Stimulated activated CD4-positive, alpha-beta T cell treated with anti-CD3 and anti-CD28 coated beads, TNF-alpha, amount 100 ng/mL, for 48 hours (primary cell): ENCODE data around the gene PTPN14.
"Not testable (repeated sequence)": the region's sequence is repeated elsewhere in the genome, so short reads cannot be mapped to it uniquely, and the experiment has no call there.

ENCODE experiments used
- DNase-seq, 3 donors: peaks; one replicate each; pipeline ENCODE4 v3.0.0-alpha.2; 2020; ENCODE audit warnings: low read depth in 3 of 3

The PTPN14 gene

DNA sequence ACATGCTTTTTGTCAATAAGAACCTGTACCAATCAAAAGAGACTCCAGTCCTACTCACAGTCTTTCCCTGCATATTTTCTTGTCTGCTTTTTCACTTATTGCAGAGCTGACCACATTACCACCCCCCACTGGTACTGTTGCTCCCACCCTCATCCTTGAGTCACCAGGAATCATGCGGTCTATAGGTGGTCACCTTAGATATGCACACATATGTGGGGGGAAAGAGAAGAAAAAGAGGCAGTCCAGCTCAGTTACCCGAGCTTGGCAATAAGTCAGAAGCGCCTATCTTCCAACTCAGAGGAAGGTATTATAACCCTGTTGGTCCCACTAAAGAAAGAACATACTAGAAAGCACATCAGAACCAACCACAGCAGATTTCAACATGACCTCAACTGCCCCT, 151.3 kb downstream of the PTPN14 start:
- no peak for DNase-seq

DNA sequence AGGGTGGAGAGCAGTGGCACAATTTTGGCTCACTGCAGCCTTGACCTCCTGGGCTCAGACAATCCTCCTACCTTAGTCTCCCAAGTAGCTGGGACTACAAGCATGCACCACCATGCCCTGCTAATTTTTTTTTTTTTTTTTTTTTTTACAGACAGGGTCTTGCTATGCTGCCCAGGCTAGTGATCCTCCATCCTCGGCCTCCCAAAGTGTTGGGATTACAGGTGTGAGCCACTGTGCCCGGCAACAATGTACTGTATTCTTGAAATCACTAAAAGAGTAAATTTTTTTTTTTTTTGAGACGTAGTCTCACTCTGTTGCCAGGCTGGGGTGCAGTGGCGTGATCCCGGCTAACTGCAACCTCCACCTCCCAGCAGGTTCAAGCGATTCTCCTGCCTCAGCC, 152.9 kb downstream of the PTPN14 start:
- no peak for DNase-seq

DNA sequence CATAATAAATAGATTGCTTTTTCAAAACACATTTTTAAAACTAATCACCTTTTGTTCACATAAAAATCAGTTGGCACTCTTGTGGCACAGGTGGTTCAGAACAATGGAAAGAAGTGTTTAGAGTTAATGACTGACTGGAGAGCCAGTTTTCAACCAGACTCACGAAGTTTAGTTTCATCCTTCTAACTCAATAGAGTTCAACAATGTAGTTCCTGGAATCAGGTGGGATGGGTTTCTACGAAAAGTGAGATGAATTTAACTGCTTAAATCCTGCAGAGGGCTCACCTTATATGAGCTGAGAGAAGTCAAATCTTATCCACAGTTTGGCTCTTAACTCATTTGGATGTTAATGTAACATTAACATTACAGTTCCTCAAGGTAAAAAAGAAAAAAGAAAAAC, 153.9 kb downstream of the PTPN14 start:
- no peak for DNase-seq

DNA sequence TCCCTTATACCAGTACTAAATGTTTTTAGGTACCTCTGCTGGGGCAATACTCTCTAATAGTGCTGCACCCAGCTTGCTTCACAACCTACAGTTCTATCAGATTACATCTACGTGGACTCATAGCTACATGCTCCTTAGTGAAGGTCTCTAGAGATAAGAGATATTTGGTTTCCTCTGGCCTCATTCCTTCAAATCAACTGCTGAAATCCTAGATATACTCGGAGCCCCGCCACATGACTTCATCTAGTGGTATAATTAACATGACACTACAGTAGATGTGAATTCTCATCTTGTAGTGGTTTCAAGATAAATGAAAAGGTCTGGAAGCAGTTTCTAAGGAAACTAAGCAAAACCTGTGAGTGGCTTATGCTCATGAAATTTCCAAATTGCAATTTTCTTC, 155.1 kb downstream of the PTPN14 start:
- DNase-seq: no peak

DNA sequence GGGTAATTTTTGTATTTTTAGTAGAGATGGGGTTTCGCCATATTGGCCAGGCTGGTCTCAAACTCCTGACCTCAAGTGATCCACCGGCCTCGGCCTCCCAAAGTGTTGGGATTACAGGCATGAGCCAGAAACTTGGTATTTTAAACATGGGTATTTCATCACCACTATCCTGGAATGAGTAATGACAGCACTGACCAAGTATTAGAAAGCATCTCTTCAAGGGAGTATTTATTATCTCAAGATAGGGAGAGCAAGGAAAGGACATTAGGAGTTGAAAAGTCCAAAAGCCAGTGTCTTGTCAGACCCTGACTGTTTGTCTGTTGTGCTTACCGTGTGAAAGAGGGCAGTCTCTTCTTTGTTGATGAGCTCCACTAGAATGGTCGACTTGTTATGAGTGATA, 156.8 kb downstream of the PTPN14 start:
- DNase-seq: not testable (repeated sequence)

DNA sequence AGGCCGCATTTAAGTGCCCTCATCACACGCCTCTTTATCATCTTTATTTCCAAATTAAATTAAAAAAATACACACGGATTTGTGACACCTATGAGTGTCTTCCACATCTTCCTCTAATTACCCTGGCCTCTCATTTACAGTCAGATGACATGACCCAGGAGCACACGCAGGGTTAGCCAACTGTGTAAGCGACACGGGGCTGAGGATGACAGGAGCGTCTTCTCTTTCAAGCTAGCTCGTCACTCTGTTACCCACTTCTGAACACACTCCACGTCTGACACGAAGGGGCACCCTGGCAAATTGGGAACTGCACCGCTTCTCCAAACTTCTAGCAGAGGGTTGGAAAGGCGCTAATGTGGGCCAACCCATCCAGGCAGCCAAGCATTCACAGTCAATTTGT, 158.3 kb downstream of the PTPN14 start:
- no peak for DNase-seq

DNA sequence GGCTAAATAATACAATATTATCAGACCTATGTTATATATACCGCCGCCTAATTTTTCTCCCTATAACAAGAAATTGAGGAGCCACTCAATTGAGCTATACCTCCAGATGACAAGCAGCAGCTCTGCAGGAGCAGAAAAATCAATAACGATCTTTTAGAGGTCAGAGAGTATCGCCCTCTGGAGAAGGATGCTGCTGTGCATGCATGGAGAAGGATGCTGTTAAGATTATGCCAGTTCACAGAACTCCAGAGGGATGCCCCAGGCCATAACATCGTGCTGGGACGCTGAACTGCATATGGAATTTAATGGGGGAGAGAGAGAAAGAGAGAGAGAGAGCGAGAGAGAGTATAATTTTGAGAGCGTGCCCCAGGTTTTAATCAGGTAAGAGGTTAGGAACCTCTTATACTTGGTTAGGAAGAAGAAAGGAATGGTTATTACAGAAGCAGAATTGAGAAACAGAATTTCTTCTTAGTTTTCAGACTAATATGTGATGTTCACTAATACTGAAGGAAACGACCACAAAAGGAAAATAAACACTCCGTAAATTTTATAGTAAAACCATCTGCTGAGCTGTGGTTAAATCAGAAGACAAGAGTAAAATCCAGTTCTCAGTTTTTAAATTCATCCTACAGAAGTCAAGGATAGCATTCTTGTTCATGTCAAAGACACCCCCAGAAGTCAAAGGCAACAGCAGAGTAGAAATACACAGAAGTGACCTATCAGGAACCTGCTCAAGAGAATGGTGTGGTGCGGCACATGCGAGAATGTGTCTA, 159.3 kb downstream of the PTPN14 start:
- no peak for DNase-seq

DNA sequence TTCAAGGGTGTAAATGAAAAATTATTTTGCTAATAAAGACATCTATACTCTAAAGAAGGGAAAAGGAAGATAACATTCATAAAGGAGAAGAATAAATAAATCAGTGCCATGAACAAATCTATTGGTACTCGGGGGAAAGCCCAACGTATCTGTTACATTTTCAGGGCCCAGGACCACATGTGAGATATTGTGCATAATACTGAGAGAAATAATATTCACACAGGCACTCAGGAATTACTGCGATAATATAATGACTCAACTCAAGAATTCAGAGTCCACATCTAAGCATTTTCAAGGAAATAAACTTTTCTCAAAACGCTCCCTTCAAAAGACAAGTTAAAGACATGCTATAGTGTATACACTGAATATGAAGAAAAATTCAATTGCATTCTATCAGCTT, 161.7 kb downstream of the PTPN14 start:
- no peak for DNase-seq

DNA sequence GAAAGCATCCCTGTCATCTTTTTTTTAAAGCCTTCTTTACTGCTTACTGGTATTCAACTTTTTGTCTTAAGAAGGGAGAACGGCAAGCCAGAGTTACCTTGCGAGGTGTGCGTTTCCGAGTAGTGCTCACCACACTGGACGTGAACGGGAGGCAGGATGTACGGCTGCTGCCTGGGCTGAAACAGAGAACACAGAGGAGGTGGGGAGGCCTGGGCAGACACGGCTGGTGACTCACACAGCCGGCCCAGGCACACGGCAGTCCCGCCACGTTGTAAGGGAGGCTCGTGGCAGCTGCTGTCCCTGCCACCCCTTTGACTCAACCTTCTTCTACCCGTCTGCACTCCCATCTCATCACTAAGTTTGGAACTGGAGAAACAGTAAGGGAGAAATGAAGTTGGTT, 164.7 kb downstream of the PTPN14 start:
- DNase-seq: no peak

DNA sequence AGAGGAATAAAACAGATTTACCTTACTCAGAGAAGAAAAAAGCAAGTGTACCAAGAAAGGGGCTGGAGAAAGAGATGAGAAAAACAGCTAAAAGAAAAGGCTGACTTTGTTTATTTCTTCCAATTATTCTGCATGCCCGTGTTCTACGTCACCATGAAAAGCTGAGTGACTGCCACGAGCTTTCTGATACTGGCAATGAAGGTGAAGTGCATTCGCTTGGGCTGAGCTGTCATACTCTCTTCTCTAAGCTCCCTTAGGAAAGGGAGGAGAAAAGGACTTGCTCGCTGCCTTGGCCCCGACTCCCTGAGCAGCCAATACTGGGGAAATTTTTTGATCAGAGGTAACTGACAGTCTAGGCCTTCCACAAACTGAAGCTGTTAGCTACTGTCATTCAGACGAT, 165.1 kb downstream of the PTPN14 start:
- DNase-seq: no peak

DNA sequence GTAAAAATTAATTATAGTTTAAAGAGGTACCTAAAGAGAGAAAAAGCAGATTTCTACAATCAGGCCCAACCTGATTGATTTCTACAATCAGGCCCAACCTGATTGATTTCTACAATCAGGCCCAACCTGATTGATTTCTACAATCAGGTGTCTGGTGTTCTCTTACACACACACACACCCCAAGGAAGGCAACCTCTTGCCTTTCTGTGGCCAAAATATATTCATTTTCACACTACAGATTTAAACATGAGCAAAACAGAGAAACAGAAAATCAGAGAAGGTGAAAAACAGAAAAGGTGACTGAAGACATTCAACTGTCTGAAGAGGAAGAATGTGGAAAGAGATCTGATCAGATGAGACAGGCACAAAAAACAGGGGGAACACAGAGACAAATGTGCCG, 166.0 kb downstream of the PTPN14 start:
- no peak for DNase-seq

DNA sequence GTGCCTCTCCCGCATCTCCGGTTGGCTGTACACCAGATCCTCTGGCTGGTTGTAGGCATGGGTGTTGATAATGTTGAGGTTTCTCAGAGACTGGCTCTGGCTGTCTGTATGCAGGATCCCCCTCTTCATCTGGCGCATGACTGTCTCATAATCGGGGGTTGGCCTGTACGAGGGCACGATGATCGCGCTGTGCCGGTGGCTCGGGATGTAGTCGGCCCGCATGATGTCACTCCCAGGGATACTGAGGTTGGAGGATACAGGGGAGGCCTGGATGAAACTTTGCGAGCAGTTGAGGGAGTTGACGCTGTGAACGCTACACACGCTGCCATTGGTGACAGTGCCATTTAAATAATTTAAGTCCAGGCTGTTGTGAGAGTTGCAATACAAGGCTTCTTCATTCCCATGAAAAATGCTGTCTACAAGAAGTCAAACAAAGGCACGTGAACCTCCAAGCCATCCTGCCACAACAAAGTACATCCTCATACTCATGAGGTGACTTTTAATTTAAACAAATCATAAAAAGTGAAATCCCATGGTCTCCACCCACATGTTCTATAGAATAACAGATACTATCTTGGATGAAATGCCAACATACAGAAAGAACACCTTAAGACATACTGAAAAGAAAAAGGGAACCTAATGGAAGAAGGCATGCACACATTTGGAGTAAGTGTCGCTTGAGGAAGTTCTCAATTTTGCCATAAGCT, 166.9 kb downstream of the PTPN14 start:
- no peak for DNase-seq

DNA sequence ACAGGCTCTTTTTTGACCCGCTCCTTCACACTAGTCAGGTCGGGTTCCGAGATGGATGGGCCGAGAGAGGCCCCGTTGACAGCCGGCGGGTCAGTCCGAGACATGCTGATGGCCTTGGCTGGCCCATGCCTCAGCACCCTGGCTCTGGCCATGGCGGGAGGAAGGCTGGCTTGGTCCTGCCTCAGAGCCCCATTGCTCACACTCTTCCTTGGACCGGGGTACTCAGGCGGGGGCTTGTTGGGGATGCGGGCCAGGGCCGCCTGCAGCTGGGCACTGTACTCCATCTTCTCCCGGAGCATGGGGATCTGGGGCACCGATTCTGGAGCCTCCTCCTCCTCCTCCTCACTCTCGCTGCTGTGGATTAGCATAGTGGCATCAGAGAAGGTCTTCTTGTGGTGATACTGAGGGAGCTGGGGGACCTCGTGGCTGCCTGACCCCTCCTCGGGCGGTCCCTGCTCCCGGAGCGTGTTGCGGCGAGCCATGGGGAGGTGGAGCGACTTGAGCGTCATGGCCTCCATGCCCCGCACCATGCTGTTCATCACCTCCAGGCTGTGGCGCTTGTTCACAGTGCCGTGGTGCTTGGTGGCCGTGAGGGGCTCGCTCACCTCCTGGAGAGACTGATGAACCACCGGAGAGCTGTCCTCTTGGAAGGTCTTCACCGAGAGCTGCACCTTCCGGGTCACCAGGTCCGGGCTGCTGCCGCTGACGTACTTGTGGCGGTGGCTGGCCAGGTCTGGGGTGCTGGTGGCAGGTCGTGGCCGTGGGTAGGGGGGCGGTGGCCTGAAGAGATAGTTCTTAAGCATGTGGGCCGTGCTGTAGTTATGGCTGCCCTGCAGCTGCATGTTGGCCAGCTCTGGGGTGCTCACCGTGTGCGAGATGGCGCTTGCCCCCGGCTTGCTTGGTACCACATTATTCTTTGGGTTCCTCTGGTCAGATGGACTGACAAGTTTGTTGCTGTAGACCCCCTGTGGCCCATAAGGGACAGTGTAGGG, 167.7 kb downstream of the PTPN14 start:
- no peak for DNase-seq

DNA sequence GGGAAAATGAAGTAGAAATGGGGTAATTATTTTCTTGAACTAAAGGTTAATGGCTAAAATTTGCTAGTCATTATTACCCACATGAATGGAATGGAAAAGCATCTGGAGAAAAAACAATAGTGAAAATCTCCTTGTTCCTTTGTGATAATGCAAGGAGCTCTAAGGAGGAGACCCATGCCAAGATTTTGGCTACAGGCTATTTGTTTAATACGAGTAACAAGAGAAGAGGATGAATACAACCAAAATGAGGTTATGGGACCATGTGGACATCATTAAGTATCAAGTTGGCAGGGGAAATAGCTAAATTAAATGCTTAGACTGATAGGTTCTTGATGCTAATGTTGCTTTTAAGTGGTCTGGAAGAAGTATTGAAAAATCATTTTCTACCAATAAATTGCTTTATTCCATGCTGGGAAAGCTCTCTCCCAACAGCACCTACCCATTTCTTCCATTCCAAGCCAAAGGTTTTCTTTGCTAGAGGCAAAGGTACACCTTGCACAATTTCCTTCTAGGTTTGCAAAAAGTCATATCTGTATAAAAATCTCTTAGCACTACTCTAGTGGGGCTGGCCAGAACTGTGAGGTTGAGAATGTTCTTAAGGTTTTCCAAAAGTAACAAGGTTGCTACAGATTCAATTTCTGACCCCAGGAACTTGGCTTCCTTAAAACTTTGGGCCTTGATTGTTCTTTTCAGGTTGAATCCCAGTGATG, 170.3 kb downstream of the PTPN14 start:
- DNase-seq: no peak

DNA sequence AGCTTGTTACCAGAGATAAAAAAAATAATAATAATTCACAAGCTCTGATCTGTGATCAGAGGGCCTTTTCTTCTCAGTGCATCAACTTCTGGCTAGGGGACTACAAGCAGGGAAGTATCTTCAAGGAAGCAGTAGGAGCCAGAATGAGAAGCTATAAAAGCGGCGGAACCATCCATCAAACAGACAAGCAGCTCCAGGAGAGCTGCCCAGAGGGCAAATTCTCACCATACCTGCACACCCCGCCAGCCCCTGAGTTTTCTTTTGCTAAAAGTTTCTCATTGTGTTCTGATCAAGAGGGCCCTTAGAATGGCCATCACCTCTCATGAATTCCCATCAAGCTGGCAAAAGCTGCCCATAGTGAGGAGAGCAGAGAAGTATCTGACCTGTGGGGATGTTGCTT, 171.0 kb downstream of the PTPN14 start:
- DNase-seq: no peak

DNA sequence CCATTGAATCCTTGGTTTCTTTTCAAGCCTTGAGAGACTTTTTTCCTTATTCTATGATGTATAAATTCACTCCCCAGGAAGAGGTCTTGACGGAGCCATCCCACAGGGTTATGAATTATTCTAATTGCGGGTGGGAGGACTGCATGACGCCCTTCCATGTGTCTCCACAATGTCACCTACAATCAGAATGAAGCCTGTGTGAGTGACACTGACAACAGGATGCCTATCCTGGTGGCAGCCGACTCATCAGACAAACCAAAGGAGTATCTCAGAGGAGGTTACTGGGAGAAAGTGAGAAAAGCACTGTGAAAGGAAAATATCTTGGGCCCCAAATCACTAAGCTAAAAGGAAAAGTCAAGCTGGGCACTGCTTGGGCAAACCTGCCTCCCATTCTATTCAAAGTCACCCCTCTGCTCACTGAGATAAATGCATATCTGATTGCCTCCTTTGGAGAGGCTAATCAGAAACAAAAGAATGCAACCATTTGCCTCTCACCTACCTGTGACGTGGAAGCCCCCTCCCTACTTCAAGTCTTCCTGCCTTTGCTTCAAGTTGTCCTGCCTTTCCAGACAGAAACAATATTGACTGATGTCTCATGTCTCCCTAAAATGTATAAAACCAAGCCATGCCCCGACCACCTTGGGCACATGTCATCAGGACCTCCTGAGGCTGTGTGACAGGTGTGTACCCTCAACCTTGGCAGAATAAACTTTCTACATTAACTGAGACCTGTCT, 172.0 kb downstream of the PTPN14 start:
- DNase-seq: no peak

DNA sequence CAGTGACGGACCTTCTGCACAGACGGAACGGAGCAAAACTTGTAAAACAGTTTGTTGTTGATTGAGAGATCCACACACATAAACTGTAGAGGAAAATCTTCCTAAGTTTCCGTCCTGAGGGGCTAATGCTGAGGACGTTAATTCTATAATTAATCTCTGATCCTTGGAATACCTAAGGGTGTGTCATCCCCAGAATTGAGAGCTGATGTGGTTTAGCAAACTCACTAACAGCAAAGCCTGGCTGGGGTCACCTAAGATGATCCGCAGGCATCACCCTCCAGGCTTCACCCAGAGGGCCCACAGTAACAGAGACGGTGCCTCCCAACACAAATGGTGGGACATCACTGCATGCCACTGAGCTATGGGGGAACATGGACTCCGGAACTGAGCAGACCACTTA, 172.9 kb downstream of the PTPN14 start:
- no peak for DNase-seq

DNA sequence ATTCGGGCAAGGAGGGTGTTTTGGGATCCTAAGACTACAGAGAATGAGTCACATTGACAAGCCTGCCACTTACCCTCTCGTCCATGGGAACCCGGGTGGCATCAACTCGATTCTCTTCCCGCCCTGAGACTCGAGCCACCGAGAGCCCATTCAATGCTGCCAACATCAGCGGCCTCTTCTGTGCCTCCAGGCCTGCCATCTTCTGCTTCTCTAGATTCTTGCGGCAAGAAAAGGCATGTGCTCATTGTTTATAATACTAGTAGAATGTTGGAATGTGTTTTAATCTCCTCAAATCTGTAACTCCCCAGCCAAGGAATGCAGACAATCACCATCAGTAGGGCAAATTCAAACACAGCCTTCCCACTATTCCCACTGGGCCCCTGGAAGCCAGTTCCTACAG, 173.5 kb downstream of the PTPN14 start:
- DNase-seq: no peak

DNA sequence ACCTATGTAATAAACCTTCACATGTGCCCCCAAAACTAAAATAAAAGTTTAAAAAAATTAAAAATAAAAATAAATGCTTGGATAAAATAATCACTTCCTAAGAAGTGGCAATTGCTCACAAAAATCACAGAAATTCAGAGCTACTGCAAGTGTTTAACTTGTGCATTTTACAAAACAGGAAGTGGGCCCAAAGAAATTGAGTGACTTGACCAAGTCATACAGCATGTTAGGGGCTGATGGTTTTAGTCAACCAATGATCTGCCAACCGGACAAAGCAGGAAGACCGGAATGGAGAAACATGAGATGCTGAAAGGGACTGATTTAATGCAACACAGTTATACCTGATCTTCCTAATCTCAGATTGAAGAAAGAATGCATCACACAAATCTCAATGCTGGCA, 173.9 kb downstream of the PTPN14 start:
- DNase-seq: no peak

DNA sequence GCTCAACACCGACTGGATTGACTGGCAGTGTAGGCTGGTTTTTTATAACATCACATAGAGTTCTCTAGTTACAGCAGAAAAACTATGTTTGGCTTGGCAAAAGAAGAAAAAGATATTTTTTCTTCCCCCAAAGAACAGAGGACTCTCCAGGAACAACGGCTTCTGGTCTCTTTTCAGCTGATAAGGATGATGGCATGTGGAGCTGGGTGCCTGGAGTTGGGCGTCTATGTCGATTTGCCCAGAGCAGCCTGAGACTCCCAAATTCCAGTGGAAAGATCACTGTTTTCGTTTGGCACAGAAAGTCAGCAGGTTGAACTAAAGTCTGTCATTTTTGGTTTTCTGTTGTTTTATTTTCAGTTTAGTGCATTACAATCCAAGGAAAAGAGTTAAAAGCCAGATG, 179.3 kb downstream of the PTPN14 start:
- DNase-seq: no peak

DNA sequence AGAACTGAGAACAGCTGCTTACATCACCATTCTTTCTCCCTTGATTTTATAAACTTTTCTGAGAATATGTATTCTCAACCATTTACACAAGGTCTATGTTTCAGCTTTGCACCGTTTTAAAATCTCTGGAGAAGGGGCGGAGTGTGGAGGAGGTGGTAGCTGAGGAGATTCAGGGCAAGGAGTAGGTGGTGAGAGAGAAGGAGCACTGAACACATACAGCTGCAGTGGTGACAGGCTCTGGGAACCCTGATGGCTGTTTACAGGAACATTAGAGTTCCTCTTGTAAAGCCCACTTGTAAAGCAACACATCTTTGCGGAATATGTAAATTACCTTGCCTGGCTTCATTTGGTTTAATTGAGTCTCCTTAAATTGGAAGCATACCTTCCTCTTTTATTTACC, 180.8 kb downstream of the PTPN14 start:
- no peak for DNase-seq
